Ectodermal cell (in vitro differentiated cells): ENCODE measurements around the gene TACC2.

Experiments used
- H3K27ac ChIP-seq: 2 replicates; pipeline ENCODE4 v1.7.0; 2013; ENCODE audit warnings: mild to moderate bottlenecking, low read depth, low read length; ENCODE audit not compliant: insufficient read depth, poor library complexity, severe bottlenecking
- H3K27me3 ChIP-seq: 2 replicates; pipeline ENCODE4 v1.7.0; 2013; ENCODE audit warnings: mild to moderate bottlenecking, low read length; ENCODE audit not compliant: insufficient read depth, control insufficient read depth, poor library complexity, severe bottlenecking
- H3K36me3 ChIP-seq: one replicate; pipeline ENCODE4 v1.7.0; 2013; ENCODE audit warnings: low read length; ENCODE audit not compliant: control insufficient read depth, insufficient read depth
- H3K4me1 ChIP-seq: one replicate; pipeline ENCODE4 v1.7.0; 2013; ENCODE audit warnings: low read length; ENCODE audit not compliant: control insufficient read depth, insufficient read depth
- H3K4me3 ChIP-seq: 2 replicates; pipeline ENCODE4 v1.7.0; 2013; ENCODE audit warnings: low read depth, low read length, control low read depth; ENCODE audit not compliant: insufficient read depth
- H3K9me3 ChIP-seq: 2 replicates; pipeline ENCODE4 v1.7.0; 2013; ENCODE audit warnings: mild to moderate bottlenecking, low read length, moderate library complexity; ENCODE audit not compliant: control insufficient read depth
- WGBS, 2 experiments: methylation state at CpG; one replicate each; pipeline ENCODE4 v1.1.7; 2013; ENCODE audit warnings: missing lambda C conversion rate in 2 of 2; 5-methylcytosine and 5-hydroxymethylcytosine counted together

The TACC2 gene

DNA sequence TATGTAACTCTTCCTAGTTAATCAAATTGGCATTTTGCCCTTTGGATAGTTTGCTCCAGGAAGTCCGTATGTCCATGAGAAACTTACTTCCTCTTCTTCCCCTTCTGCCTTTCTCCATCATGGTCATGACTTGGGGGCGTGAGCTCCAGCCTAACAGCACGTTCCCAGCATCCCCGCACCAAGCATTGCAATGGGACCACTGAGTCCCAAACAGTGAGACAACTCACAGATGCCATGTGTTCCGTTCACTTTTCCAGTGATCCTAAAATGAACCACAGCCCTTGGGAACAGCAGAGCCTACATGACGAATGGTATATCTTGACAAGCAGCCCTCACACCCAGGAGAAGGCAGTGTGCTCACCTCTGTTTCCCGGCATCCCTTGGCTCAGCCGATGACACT lies 292.8 kb downstream of the TACC2 start:
- H3K27ac ChIP-seq = no peak overlapping the region
- H3K36me3 ChIP-seq = no peaks in the 10 kb centered on the region
- no peaks in the 10 kb centered on the region for H3K9me3 ChIP-seq
- no peaks in the 10 kb centered on the region for H3K27me3 ChIP-seq
- 96 to 98% methylated on average over 8 of the region's 8 CpGs for WGBS, 2 experiments
- H3K4me3 ChIP-seq = no peak overlapping the region
- peaks cover 3% of the 10 kb centered on the region for H3K4me1 ChIP-seq

DNA sequence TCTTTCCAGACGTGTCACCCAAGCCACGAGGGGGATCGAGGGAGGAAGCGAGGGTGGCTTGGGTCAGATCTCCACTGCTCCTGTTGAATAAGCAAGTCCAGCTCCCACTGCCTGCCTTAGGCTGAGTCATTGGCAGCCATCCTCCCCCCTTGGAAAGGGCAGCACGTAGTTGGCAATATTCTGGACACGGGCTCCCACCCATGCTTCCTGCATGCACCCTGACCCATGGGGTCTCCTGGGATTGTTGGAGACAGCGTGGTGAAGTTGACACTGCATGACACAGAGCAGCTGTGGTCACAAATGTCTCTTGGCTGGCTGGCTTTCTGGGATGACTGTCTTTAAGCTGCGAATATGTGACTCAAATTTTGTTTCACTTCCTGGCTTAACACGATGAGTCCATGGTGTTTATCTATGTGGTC lies 293.3 kb downstream of the TACC2 start:
- no peaks in the 10 kb centered on the region for H3K27me3 ChIP-seq
- peaks cover 8% of the 10 kb centered on the region for H3K4me1 ChIP-seq
- H3K4me3 ChIP-seq = no peak overlapping the region
- H3K27ac ChIP-seq = no peak overlapping the region
- no peaks in the 10 kb centered on the region for H3K9me3 ChIP-seq
- H3K36me3 ChIP-seq = no peaks in the 10 kb centered on the region
- WGBS, 2 experiments = 92 to 95% methylated on average over 9 of the region's 9 CpGs

DNA sequence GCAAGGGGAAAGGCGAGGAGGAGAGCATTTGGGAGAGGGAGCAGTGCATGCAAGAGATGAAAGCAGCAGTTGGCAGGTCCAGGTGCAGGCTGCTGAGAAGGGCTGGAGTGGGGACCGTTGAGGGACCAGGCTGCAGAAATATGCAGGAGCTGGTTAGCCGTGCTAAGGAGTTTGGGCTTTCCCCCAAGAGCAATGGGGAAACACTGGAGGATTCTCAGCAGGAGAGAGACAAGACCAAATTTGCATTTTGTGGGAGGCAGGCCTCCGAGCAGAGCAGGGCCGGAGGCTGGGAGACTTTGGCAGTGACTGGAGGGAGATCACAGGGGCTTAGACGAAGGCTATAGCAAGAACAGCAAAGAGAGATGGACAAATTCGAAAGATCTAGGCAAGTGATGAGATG lies 293.9 kb downstream of the TACC2 start:
- H3K27me3 ChIP-seq = no peaks in the 10 kb centered on the region
- no peaks in the 10 kb centered on the region for H3K36me3 ChIP-seq
- peaks cover 10% of the 10 kb centered on the region for H3K4me1 ChIP-seq
- 54 to 56% methylated on average over 7 of the region's 7 CpGs for WGBS, 2 experiments
- H3K9me3 ChIP-seq = no peaks in the 10 kb centered on the region
- H3K27ac ChIP-seq = no peak overlapping the region
- H3K4me3 ChIP-seq = no peak overlapping the region

DNA sequence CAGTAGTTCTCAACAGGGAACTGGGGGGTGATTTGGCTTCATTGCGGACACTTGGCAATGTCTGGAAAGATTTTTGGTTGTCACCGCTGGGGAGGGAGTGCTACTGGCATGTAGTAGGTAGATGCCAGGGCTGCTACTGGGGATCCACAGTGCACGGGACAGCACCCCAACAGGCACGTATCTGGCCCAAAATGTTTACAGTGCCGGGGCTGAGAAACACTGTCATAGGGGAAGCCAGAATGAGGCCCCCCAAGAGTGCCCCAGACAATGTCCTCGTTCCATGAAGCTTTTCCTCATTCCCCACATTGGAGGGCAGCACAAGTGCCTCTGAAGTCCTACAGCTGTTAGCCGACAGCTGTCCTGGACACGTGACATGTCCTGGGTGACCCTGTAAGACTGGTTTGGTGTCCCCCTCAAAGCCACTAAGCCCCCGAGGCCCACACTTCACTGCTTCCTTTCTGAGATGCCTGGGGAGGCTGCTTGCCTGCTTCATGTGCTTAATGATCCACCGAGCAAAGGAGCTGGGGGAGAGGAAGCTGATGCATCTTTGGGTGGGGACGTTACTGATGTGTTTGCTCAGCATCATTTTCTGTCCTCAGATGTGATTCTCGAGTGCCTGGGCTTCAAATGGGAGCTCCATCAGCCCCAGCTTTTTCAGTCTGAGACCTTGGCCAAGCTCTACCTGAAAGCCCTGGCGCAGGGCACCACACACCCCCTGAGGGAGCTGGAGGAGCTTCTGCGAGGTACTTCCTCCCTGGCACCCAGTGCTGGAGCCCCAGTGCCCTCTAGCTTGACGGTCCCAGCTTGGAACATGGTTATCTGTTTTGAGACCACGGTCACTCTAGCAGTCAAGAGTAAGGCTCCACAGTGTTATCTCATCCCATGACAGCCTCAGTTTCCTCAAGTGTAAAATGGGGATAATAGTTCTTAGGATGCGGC lies 296.8 kb downstream of the TACC2 start:
- no peaks in the 10 kb centered on the region for H3K9me3 ChIP-seq
- H3K27ac ChIP-seq = no peak overlapping the region
- 92 to 93% methylated on average over 17 of the region's 17 CpGs for WGBS, 2 experiments

DNA sequence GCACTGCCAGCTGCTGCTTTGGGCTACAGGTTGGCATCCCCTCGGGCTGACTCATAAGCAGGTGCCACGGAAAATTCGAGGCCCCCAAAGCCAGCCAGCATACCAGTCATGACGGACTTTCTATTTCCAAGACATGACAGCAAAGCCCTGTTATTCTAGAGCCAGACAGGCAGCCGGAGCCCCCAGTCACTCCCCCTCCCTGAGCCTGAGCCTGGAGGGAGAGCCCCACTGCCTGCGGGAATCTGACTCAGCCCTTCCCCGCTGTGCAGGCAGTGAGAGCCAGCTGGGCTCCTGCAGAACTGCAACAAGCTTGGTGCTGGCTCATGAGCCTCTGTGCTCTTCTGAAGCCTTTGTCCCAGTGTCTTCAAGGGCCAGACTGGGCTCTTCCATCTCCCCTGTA lies 297.9 kb downstream of the TACC2 start:
- Histone ChIP-seq H3K4me3 (no peak overlapping the region), H3K4me1 (peaks cover 10% of the 10 kb centered on the region), H3K27ac (no peak overlapping the region), H3K9me3 (no peaks in the 10 kb centered on the region), H3K27me3 (no peaks in the 10 kb centered on the region), H3K36me3 (no peaks in the 10 kb centered on the region)
- WGBS, 2 experiments = 50 to 55% methylated on average over 7 of the region's 7 CpGs

More for the DNA sequence above, 296.8 kb downstream of the TACC2 start:
- Histone ChIP-seq H3K27me3 (no peaks in the 10 kb centered on the region), H3K36me3 (no peaks in the 10 kb centered on the region), H3K4me3 (no peak overlapping the region), H3K4me1 (peaks cover 10% of the 10 kb centered on the region)

DNA sequence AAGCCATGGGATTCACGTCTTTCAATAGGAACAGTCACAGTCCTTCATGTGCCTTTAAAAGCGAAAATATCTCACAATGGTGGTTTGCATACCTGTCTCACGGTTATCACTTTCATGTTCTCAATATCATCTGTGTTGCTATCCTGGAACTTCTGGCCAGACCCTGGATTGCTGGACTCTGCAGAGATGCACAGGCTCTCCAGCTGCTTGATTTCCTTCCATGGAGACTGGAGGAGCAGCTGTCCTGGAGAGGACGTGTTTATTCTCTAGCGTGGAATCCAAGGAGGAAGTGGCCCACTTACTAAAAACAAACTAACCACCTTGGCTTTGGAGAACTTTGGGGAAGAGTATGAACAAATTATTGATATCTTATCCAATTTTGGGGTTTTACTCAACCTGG lies 298.6 kb downstream of the TACC2 start:
- no peaks in the 10 kb centered on the region for H3K9me3 ChIP-seq
- H3K27ac ChIP-seq = no peak overlapping the region
- WGBS, 2 experiments = 94 to 95% methylated on average over 4 to 5 of the region's 5 CpGs
- H3K4me3 ChIP-seq = no peak overlapping the region
- H3K4me1 ChIP-seq = peaks cover 10% of the 10 kb centered on the region
- no peaks in the 10 kb centered on the region for H3K36me3 ChIP-seq
- H3K27me3 ChIP-seq = no peaks in the 10 kb centered on the region

DNA sequence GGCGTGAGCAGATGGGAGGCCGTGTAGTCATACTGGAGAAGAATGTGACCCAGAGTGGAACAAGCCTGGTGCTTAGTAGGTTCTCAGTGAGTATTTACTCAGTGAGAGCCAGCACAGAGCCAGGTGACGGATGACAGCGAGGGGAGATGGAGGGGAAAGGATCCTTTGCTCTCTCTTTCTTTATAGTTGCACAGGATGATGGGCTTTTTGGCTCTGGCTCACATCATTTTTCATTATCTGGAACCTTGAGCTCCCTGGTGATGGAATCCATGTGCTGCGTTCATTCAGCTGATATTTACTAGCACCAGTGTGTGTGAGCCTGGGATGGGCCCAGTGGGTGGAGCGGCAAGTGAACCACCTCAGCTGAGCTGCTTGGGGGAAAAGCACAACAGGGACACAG lies 299.3 kb downstream of the TACC2 start:
- no peak overlapping the region for H3K4me3 ChIP-seq
- no peaks in the 10 kb centered on the region for H3K9me3 ChIP-seq
- WGBS, 2 experiments = 92 to 97% methylated on average over 6 of the region's 6 CpGs
- H3K36me3 ChIP-seq = no peaks in the 10 kb centered on the region
- peaks cover 10% of the 10 kb centered on the region for H3K4me1 ChIP-seq
- no peaks in the 10 kb centered on the region for H3K27me3 ChIP-seq
- no peak overlapping the region for H3K27ac ChIP-seq

DNA sequence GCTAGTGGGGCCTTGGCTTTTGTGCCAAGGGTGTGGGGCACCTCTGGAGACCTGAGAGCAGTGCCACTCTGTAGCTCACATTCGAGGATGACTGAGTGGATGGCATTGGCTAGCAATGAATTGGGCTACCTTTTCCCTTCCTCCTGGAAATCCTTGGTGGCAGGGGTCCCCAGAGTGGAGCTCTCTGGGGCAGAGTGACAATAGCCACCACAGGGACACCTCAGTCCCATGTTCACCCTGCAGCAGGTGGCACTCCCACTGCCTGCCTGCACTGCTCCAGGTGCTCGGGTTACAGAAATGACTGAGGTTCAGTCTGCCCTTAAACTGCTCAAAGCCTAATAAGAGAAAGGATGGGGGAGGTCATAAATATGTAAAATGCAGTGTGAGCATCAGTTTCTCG lies 300.0 kb downstream of the TACC2 start:
- WGBS, 2 experiments = 89 to 98% methylated on average over 3 of the region's 3 CpGs
- H3K4me1 ChIP-seq = peaks cover 10% of the 10 kb centered on the region
- no peaks in the 10 kb centered on the region for H3K36me3 ChIP-seq
- no peak overlapping the region for H3K4me3 ChIP-seq
- no peak overlapping the region for H3K27ac ChIP-seq
- H3K9me3 ChIP-seq = no peaks in the 10 kb centered on the region
- H3K27me3 ChIP-seq = no peaks in the 10 kb centered on the region

DNA sequence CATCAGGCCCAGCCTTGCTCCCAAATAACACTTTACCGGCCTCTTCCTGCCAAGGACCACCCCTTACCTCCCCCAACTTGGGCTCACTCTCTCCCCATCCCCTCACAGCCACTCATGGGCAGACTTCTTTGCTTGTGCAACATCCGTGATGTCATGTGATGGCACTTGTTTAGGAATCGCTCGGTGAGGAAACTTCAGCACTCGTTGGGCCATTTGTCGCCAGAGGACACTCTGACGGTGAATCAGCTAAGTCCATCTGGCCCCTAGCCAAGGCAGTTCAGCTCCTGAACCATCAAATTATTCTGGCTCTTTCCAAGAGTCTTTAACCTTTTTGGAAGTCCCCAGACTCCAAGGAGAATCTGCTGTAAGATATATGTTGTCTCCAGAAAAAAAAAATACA lies 301.4 kb downstream of the TACC2 start:
- 95 to 96% methylated on average over 7 of the region's 7 CpGs for WGBS, 2 experiments
- no peak overlapping the region for H3K4me3 ChIP-seq
- H3K27ac ChIP-seq = no peak overlapping the region
- H3K36me3 ChIP-seq = no peaks in the 10 kb centered on the region
- H3K9me3 ChIP-seq = no peaks in the 10 kb centered on the region
- H3K4me1 ChIP-seq = peaks cover 10% of the 10 kb centered on the region
- no peaks in the 10 kb centered on the region for H3K27me3 ChIP-seq

DNA sequence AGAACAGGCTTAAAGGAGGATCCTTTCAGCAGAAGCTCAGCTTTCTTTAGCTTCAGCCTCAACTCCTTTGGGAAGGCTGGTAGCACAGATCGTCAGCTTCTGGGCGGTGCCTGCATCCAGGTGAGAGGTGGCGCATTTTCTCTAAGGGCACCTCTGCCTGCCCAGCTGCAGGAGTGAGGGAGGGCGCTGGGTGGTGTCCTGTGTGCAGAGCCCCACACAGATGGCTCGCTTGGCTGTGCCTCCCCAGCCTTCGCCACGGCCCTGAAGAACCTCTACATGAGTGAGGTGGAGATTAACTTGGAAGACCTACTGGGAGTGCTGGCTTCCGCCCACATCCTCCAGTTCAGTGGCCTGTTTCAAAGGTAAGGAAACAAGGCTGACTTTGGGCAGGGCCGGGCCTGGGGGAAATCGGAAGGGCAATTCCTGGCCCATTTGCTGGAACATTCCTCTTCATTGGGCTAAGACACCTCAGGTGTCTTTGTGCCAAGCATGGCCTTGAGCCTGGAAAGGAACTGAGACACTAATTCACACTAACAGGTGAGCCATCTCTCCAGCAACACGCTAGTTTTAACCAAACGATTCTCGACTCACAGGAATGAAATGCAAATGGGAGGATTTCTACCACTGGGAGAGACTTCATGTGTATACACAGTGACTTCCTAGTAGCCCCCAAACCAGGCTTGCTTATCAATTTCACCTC lies 302.0 kb downstream of the TACC2 start:
- WGBS, 2 experiments = 91% methylated on average over 13 of the region's 13 CpGs
- no peaks in the 10 kb centered on the region for H3K27me3 ChIP-seq

More for the DNA sequence above, 302.0 kb downstream of the TACC2 start:
- Histone ChIP-seq H3K4me3 (no peak overlapping the region), H3K4me1 (peaks cover 10% of the 10 kb centered on the region), H3K9me3 (no peaks in the 10 kb centered on the region), H3K27ac (no peak overlapping the region), H3K36me3 (no peaks in the 10 kb centered on the region)
